Lower lobe of right lung (tissue), 2 donors: ENCODE measurements around the gene PLA2G4D. TPM values are rescaled to one million over a fixed set of nuclear protein-coding genes. Genes with fewer than 3 reads are reported as not detected.

Experiments used
- ATAC-seq, 2 donors: fragments of 200-7000 bp; cut with Tn5 transposase; one replicate each; pipeline ENCODE4 v1.9.1; 2020 to 2022; ENCODE audit warnings: mild to moderate bottlenecking in 2 of 2, moderate library complexity in 2 of 2
- DNase-seq: peaks from one replicate; pipeline ENCODE4 v3.0.0-alpha.2; 2020
- H3K27ac ChIP-seq: fragments of 200-600 bp; one replicate; pipeline ENCODE4 v1.8.0; 2022
- H3K27me3 ChIP-seq: fragments of 200-600 bp; one replicate; pipeline ENCODE4 v1.8.0; 2022; ENCODE audit warnings: low read depth
- H3K36me3 ChIP-seq: fragments of 200-600 bp; one replicate; pipeline ENCODE4 v1.8.0; 2022; ENCODE audit warnings: mild to moderate bottlenecking
- H3K4me1 ChIP-seq: fragments of 200-600 bp; one replicate; pipeline ENCODE4 v1.8.0; 2022
- H3K4me3 ChIP-seq: fragments of 200-600 bp; one replicate; pipeline ENCODE4 v1.8.0; 2022; ENCODE audit warnings: mild to moderate bottlenecking
- H3K9me3 ChIP-seq: fragments of 200-600 bp; one replicate; pipeline ENCODE4 v1.8.0; 2022
- intact Hi-C: fragments of 100-400 bp; cut with DNase I; formaldehyde crosslinking; loops from one replicate; pipeline ENCODE4 v1.11.0; 2022
- total RNA-seq: library from RNA; stranded (reverse); fragmentation: NEBNext Ultra II Directional; extraction: Animal tissue kit (Norgen Biotek cat#: 25700); gene quantifications from one replicate; pipeline ENCODE4 v1.2.1, GENCODE V29; 2021
- TF ChIP-seq, protein P1 (sequence below): fragments of 200-600 bp; IDR thresholded peaks from one replicate; pipeline ENCODE4 v1.8.0; 2022; ENCODE audit warnings: antibody characterized with exemption, mild to moderate bottlenecking
- donor health status: DM: no; HTN: yes; CAD: no; lungs with severe emphysema.

Gene PLA2G4D
- total RNA-seq, 1 donor from 2014 or later = not detected

DNA sequence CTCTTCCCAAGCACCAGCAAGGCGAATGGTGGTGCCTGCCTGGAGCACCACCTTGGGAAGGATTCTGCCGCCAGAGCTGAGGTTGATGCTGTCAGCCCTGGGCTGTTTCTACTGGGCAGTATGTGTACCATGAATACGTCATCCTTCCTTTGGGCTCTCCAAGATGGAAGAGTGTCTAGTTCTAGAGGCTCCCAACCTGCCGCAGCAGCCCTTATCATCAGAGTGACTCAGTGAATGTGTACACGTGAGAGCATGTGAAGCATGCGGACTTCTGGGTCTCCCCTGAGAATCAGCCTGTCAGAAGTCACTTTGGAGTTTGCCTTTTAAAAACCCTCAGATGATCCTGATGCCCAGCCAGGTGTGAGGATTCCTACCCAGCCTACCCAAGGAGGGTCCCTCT lies 20.9 kb downstream of the PLA2G4D start:
- DNase-seq = no peak
- H3K36me3 ChIP-seq = no peaks in the 10 kb centered on the region
- H3K27ac ChIP-seq = no peak overlapping the region
- TF ChIP-seq, protein P1, sequence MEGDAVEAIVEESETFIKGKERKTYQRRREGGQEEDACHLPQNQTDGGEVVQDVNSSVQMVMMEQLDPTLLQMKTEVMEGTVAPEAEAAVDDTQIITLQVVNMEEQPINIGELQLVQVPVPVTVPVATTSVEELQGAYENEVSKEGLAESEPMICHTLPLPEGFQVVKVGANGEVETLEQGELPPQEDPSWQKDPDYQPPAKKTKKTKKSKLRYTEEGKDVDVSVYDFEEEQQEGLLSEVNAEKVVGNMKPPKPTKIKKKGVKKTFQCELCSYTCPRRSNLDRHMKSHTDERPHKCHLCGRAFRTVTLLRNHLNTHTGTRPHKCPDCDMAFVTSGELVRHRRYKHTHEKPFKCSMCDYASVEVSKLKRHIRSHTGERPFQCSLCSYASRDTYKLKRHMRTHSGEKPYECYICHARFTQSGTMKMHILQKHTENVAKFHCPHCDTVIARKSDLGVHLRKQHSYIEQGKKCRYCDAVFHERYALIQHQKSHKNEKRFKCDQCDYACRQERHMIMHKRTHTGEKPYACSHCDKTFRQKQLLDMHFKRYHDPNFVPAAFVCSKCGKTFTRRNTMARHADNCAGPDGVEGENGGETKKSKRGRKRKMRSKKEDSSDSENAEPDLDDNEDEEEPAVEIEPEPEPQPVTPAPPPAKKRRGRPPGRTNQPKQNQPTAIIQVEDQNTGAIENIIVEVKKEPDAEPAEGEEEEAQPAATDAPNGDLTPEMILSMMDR = no peak
- ATAC-seq = no peak
- intact Hi-C loops = no loop called here
- no peaks in the 10 kb centered on the region for H3K4me1 ChIP-seq
- H3K9me3 ChIP-seq = no peaks in the 10 kb centered on the region
- H3K27me3 ChIP-seq = no peaks in the 10 kb centered on the region
- H3K4me3 ChIP-seq = no peak overlapping the region

DNA sequence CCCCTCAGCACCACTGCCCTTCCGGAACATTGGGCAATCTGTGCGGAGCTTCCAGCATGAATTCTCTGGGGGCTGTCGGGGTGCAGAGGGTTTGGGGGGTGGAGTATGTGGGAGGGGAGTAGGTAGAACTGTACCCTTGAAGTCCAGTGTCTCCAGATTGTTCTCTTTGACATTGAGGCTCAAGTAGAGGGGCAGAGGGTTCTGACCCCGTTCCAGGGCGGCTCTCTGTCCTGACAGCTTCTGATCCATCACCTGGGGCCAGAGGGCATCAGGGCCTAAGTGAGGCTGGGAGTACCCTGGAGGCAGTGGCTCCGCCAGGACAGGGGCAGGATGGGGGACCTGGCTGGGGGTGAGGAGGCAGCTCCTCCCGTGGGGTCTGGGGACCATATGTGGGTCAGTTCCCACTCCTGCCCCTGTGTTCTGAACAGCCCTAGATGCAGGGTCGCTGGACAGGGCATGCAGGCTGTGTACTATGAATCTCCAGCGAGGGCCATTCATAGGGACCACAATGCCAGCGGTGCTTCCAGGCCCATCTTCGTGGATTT lies 22.1 kb downstream of the PLA2G4D start:
- H3K27ac ChIP-seq = no peak overlapping the region
- ATAC-seq (no peak), DNase-seq (no peak)
- no peak overlapping the region for H3K4me3 ChIP-seq
- H3K27me3 ChIP-seq = no peaks in the 10 kb centered on the region
- no peaks in the 10 kb centered on the region for H3K9me3 ChIP-seq
- H3K4me1 ChIP-seq = no peaks in the 10 kb centered on the region
- H3K36me3 ChIP-seq = no peaks in the 10 kb centered on the region
- TF ChIP-seq, protein P1 = no peak
- intact Hi-C loops = no loop called here

GRCh38 chr15:42071717-42072116 lies 22.6 kb downstream of the PLA2G4D start:
- Histone ChIP-seq H3K27me3 (no peaks in the 10 kb centered on the region), H3K9me3 (no peaks in the 10 kb centered on the region), H3K4me1 (no peaks in the 10 kb centered on the region), H3K27ac (no peak overlapping the region), H3K36me3 (no peaks in the 10 kb centered on the region), H3K4me3 (no peak overlapping the region)
- DNase-seq (no peak), ATAC-seq (peak in 1 of 2 donors; percentile 11)
- TF ChIP-seq, protein P1 = no peak
- intact Hi-C loops = no loop called here

GRCh38 chr15:42070976-42071350 lies 23.4 kb downstream of the PLA2G4D start:
- Histone ChIP-seq H3K4me1 (peaks cover 2% of the 10 kb centered on the region), H3K9me3 (no peaks in the 10 kb centered on the region), H3K27ac (no peak overlapping the region), H3K36me3 (no peaks in the 10 kb centered on the region), H3K27me3 (no peaks in the 10 kb centered on the region), H3K4me3 (no peak overlapping the region)
- TF ChIP-seq, protein P1 = no peak
- no peak for ATAC-seq
- DNase-seq = no peak
- intact Hi-C loops = no loop called here

DNA sequence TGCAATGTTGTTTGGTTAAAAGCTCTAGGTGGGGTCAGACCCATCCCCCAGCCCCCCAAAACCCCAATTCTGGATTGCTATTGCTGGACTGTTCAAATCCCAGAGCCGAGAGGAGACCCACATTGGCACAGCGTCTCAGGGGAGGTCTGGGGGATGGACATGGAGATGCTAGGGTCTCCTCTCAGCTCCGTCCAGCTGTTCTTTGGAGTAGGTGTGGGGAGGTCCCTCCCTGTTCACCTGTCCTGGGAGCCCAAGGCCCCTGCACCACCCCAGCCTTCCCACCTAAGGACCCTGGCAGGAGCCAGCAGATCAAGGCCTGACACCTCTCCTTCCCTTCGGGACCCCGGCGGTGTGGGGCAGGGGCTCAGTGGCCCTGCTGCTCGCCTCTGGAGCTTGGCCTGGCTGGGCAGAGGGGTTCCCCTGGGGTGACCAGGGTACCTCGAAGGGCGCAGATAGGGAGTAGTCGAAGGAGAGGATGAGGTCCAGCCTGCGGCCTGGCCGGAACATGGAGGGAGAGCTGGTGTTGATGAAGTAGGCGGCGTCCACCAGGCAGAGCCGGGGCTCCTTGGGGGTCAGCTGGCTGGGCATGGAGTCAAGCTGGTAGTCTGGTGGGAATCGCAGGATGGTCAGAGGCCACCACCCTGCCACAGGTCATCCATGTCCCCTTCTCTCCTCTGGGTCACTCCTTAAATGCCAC lies 23.9 kb downstream of the PLA2G4D start:
- H3K9me3 ChIP-seq = no peaks in the 10 kb centered on the region
- no peak for DNase-seq
- H3K4me1 ChIP-seq = peaks cover 4% of the 10 kb centered on the region
- TF ChIP-seq, protein P1 = no peak
- no peak overlapping the region for H3K4me3 ChIP-seq
- no peaks in the 10 kb centered on the region for H3K36me3 ChIP-seq
- no peaks in the 10 kb centered on the region for H3K27me3 ChIP-seq
- ATAC-seq = no peak
- no peak overlapping the region for H3K27ac ChIP-seq
- intact Hi-C loops = no loop called here
